Spleen (tissue), 7 donors: ENCODE data around the gene ANKRD1.

Experiments
- POLR2A ChIP-seq, 3 donors: fragments of 450-650 bp; IDR thresholded peaks; one replicate each; pipeline ENCODE4 v1.5.1; 2017; ENCODE audit warnings: antibody characterized with exemption in 3 of 3, mild to moderate bottlenecking in 1 of 3
- POLR2AphosphoS5 ChIP-seq, 3 donors: sonication (generic); formaldehyde crosslinking; IDR thresholded peaks; one replicate each; pipeline ENCODE4 v1.5.1; 2017; ENCODE audit warnings: antibody characterized with exemption in 3 of 3
- TF ChIP-seq, protein P1 (sequence below), 11 experiments: fragments of 200-600 bp in 7 of 11; fragments of 450-650 bp in 4 of 11; sonication (generic) in 4 of 11; IDR thresholded peaks in 8 of 11; conservative IDR thresholded peaks in 3 of 11; 1 replicate in 7 of 11; 2 replicates in 4 of 11; pipeline versions ENCODE4 v1.4.0 to v1.8.0; 2016 to 2021; ENCODE audit warnings: antibody characterized with exemption in 11 of 11, inconsistent platforms in 4 of 11, mild to moderate bottlenecking in 1 of 11
- donor health status: DM: no; HTN: no; CAD: no; lungs with moderate emphysema.
- donor health status: DM: no; HTN: no; CAD: no.
- donor health status: DM: no; HTN: no; CAD: no.

DNA sequence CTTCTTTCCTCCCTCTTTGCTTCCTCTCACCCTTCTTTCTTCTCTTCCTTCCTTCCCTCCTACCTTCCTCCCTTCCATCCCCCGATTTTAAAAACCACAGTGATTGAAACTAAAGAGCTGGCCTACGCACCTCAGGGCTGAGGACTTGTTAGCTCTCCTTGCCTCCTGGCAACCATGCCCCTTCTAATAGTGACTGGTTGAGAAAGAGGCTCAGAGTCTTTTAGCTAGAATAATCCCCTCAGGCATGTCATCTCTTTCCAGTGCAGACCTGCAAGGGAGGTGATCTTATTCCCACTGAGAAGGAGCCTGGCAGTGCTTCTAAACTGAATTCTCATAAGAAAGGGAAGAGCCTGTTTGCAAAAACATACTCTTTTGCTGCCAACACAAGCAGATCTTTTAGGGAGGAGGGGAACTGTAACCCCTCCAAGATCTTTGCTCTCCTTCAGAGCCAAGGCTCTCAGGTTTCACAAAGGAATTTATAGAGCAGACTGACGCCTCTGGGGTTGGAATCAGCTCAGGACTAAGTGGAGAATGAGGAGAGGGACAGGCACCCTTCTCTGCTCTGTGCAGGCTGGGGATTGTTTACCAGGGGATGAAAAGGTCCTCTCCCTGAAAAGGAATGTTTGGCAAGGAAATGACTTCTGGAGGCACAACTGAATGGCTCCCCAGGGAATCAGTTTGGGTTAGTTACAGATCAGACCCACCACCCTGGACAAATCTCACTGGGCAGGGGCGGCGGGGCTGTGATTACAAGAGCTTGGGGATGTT lies 9.4 kb upstream of the ANKRD1 start:
- TF ChIP-seq, protein P1, sequence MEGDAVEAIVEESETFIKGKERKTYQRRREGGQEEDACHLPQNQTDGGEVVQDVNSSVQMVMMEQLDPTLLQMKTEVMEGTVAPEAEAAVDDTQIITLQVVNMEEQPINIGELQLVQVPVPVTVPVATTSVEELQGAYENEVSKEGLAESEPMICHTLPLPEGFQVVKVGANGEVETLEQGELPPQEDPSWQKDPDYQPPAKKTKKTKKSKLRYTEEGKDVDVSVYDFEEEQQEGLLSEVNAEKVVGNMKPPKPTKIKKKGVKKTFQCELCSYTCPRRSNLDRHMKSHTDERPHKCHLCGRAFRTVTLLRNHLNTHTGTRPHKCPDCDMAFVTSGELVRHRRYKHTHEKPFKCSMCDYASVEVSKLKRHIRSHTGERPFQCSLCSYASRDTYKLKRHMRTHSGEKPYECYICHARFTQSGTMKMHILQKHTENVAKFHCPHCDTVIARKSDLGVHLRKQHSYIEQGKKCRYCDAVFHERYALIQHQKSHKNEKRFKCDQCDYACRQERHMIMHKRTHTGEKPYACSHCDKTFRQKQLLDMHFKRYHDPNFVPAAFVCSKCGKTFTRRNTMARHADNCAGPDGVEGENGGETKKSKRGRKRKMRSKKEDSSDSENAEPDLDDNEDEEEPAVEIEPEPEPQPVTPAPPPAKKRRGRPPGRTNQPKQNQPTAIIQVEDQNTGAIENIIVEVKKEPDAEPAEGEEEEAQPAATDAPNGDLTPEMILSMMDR (IDR thresholded peaks at IDR 0.05 in 8 of 11, conservative IDR thresholded peaks at IDR 0.05 in 3 of 11) = no peak
- TF ChIP-seq POLR2A (IDR thresholded peaks at IDR 0.05) = no peak
- TF ChIP-seq POLR2AphosphoS5 (IDR thresholded peaks at IDR 0.05) = no peak
